GM12892 (cell line): ENCODE data around the gene ZFP62.

Experiments
- POLR2A ChIP-seq: IDR thresholded peaks from 2 replicates; pipeline ENCODE4 v1.6.1; 2011; ENCODE audit warnings: low read depth, low read length, control low read depth
- POLR2AphosphoS5 ChIP-seq: IDR thresholded peaks from 2 replicates; pipeline ENCODE4 v1.6.1; 2011; ENCODE audit warnings: low read depth, low read length, control low read depth
- TAF1 ChIP-seq: IDR thresholded peaks from 2 replicates; pipeline ENCODE4 v1.6.1; 2011; ENCODE audit warnings: low read depth, mild to moderate bottlenecking, control low read depth, low read length, borderline replicate concordance

DNA sequence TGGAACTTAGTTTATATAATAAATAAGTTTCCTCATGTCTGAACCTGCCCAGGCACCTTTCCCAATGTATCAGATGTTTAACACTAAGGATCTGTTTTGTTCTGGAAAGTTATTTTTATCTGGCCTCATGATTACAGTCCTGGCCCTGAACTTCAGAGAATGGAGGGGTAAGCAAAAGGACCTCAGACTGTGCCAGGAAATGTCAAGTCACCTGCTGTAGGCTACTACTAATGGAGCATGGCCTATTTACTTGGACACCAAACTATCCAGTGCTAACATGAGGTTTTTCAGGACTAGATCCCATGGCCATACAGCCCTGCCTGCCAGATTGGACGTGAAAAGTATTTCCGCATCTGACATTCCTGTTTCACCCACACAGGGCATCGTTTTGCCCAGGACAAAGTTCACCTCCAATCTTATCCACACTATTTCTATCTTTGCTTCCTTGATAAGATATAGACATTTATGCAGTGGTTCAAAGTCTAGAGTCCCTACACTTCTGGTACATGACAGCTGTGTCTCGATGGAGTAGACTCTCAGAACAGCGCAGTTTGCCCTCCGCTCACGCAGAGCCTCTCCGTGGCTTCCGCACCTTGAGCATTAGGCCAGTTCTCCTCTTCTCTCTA, 37.7 kb upstream of the ZFP62 start, which contains the start of gene BTNL8:
- no peak for TF ChIP-seq POLR2AphosphoS5
- no peak for TF ChIP-seq POLR2A
- TF ChIP-seq TAF1 = no peak
